H1 (cell line): ENCODE data around the gene USP7. TPM values are rescaled to one million over a fixed set of nuclear protein-coding genes. Genes with fewer than 3 reads are reported as not detected.
A peak's percentile ranks its signal among the peaks of the same experiment; 100 is the strongest.

ENCODE experiments used
- CTCF ChIA-PET: fragments of 300-600 bp; sonication (Branson Sonifier 250); formaldehyde crosslinking; loops from one replicate; lab custom pipeline; 2021; ENCODE audit not compliant: partially characterized antibody; lab: Charles Lee
- POLR2A ChIA-PET: fragments of 300-600 bp; sonication (Branson Sonifier 250); formaldehyde crosslinking; loops from one replicate; lab custom pipeline; 2021; ENCODE audit warnings: inconsistent platforms; ENCODE audit not compliant: partially characterized antibody; lab: Charles Lee
- DNase-seq, 2 experiments: peaks; one replicate each; pipeline versions ENCODE4 v3.0.0 to v3.0.0-alpha.2; 2010 to 2022; ENCODE audit warnings: low spot score in 2 of 2, low read depth in 1 of 2, mixed read lengths in 1 of 2
- FAIRE-seq: peaks from 2 replicates; lab custom pipeline; 2011; peaks lifted over from hg19 to GRCh38; lab: Jason Lieb, UNC
- H2AFZ ChIP-seq: 2 replicates; pipeline ENCODE4 v1.8.1; 2012; ENCODE audit warnings: low read length, inconsistent platforms
- H2AK5ac ChIP-seq: 2 replicates; pipeline ENCODE4 v1.6.1; 2013; ENCODE audit warnings: low read depth, low read length
- H2BK120ac ChIP-seq: replicated peaks from 2 replicates; pipeline ENCODE3; 2013; ENCODE audit warnings: low read depth, low read length, inconsistent platforms
- H2BK12ac ChIP-seq: 2 replicates; pipeline ENCODE4 v1.6.1; 2013; ENCODE audit warnings: low read depth, low read length
- H2BK15ac ChIP-seq: 2 replicates; pipeline ENCODE4 v1.6.1; 2013; ENCODE audit warnings: low read length
- H2BK20ac ChIP-seq: 2 replicates; pipeline ENCODE4 v1.6.1; 2013; ENCODE audit warnings: low read length
- H2BK5ac ChIP-seq: 2 replicates; pipeline ENCODE4 v1.6.1; 2013; ENCODE audit warnings: low read depth, low read length
- H3K14ac ChIP-seq: 2 replicates; pipeline ENCODE4 v1.6.1; 2013; ENCODE audit warnings: inconsistent platforms; ENCODE audit not compliant: insufficient read length
- H3K18ac ChIP-seq: 2 replicates; pipeline ENCODE4 v1.6.1; 2013; ENCODE audit warnings: low read length; ENCODE audit errors: extremely low read depth
- H3K23ac ChIP-seq: 2 replicates; pipeline ENCODE4 v1.6.1; 2013; ENCODE audit warnings: inconsistent platforms; ENCODE audit not compliant: insufficient read length
- H3K23me2 ChIP-seq: 2 replicates; pipeline ENCODE4 v1.6.1; 2013; ENCODE audit warnings: low read depth, low read length
- H3K27ac ChIP-seq: 2 replicates; pipeline ENCODE4 v1.6.1; 2011; ENCODE audit warnings: low read depth, low read length, inconsistent platforms
- H3K27me3 ChIP-seq, 4 experiments: replicated peaks in 1 of 4; 1 replicate in 1 of 4; 2 replicates in 3 of 4; pipeline versions ENCODE4 v1.6.1 to v1.8.1; 2011 to 2013; ENCODE audit warnings: low read length in 3 of 4, mild to moderate bottlenecking in 3 of 4, inconsistent platforms in 2 of 4, mixed read lengths in 2 of 4, moderate library complexity in 1 of 4; ENCODE audit not compliant: control insufficient read depth in 3 of 4, insufficient read depth in 3 of 4; ENCODE audit errors: extremely low read depth in 1 of 4
- H3K36me3 ChIP-seq, 4 experiments: 2 replicates each; pipeline versions ENCODE4 v1.6.1 to v1.8.1; 2011 to 2013; ENCODE audit warnings: mild to moderate bottlenecking in 4 of 4, low read length in 3 of 4, moderate library complexity in 2 of 4, control low read depth in 1 of 4, inconsistent platforms in 1 of 4; ENCODE audit not compliant: insufficient read depth in 4 of 4, control insufficient read depth in 2 of 4
- H3K4ac ChIP-seq: replicated peaks from 2 replicates; pipeline ENCODE3; 2013; ENCODE audit warnings: low read length, low read depth, mixed read lengths, inconsistent platforms; ENCODE audit not compliant: insufficient read length
- H3K4me1 ChIP-seq, 4 experiments: replicated peaks in 1 of 4; 1 replicate in 1 of 4; 2 replicates in 3 of 4; pipeline versions ENCODE4 v1.6.1 to v1.8.1; 2011 to 2013; ENCODE audit warnings: low read length in 3 of 4, inconsistent platforms in 2 of 4, mixed read lengths in 1 of 4; ENCODE audit not compliant: insufficient read depth in 4 of 4, control insufficient read depth in 3 of 4
- H3K4me2 ChIP-seq, 2 experiments: 2 replicates each; pipeline versions ENCODE4 v1.6.1 to v1.8.1; 2011 to 2013; ENCODE audit warnings: low read depth in 2 of 2, low read length in 2 of 2, control low read depth in 1 of 2, inconsistent platforms in 1 of 2, mild to moderate bottlenecking in 1 of 2; ENCODE audit not compliant: insufficient read depth in 1 of 2
- H3K4me3 ChIP-seq, 4 experiments: fragments of 200-600, 300-600 bp in 1 of 4; sonication (generic), shearing (Covaris generic), sonication (Bioruptor Twin) in 1 of 4; 2 replicates each; pipeline versions ENCODE4 v1.5.1 to v1.8.1; 2011 to 2016; ENCODE audit warnings: low read length in 4 of 4, low read depth in 3 of 4, control low read depth in 2 of 4, inconsistent platforms in 2 of 4, mild to moderate bottlenecking in 2 of 4, mixed read lengths in 1 of 4, moderate library complexity in 1 of 4; ENCODE audit not compliant: insufficient read depth in 2 of 4; ENCODE audit errors: extremely low read depth in 1 of 4
- H3K56ac ChIP-seq: replicated peaks from 2 replicates; pipeline ENCODE3; 2013; ENCODE audit warnings: low read depth, mild to moderate bottlenecking, mixed read lengths, low read length, inconsistent platforms; ENCODE audit not compliant: insufficient read length
- H3K79me1 ChIP-seq: 2 replicates; pipeline ENCODE4 v1.6.1; 2013; ENCODE audit warnings: low read depth, low read length, control low read depth
- H3K79me2 ChIP-seq, 2 experiments: 2 replicates each; pipeline versions ENCODE4 v1.6.1 to v1.8.1; 2012 to 2013; ENCODE audit warnings: low read length in 2 of 2, mild to moderate bottlenecking in 2 of 2, inconsistent platforms in 1 of 2; ENCODE audit not compliant: insufficient read depth in 2 of 2, control insufficient read depth in 1 of 2
- H3K9ac ChIP-seq, 4 experiments: replicated peaks in 1 of 4; 1 replicate in 1 of 4; 2 replicates in 3 of 4; pipeline versions ENCODE4 v1.6.1 to v1.8.1; 2011 to 2013; ENCODE audit warnings: low read depth in 3 of 4, low read length in 3 of 4, control low read depth in 2 of 4, mild to moderate bottlenecking in 2 of 4, moderate library complexity in 2 of 4, inconsistent platforms in 1 of 4; ENCODE audit errors: extremely low read depth in 1 of 4
- H3K9me3 ChIP-seq, 2 experiments: 2 replicates each; pipeline versions ENCODE4 v1.6.1 to v1.8.1; 2012 to 2013; ENCODE audit warnings: mild to moderate bottlenecking in 2 of 2, moderate library complexity in 2 of 2, control low read depth in 1 of 2, inconsistent platforms in 1 of 2, low read depth in 1 of 2, low read length in 1 of 2, mixed read lengths in 1 of 2; ENCODE audit not compliant: insufficient read depth in 2 of 2
- H4K20me1 ChIP-seq, 2 experiments: replicated peaks in 1 of 2; 2 replicates each; pipeline versions ENCODE3 to v1.8.1; 2011 to 2013; ENCODE audit warnings: inconsistent platforms in 2 of 2, low read length in 2 of 2, mild to moderate bottlenecking in 1 of 2; ENCODE audit not compliant: insufficient read depth in 2 of 2, control insufficient read depth in 1 of 2
- H4K5ac ChIP-seq: 2 replicates; pipeline ENCODE4 v1.6.1; 2013; ENCODE audit warnings: low read length, low read depth, mixed read lengths, inconsistent platforms; ENCODE audit not compliant: insufficient read length
- H4K8ac ChIP-seq: 2 replicates; pipeline ENCODE4 v1.8.0; 2013; ENCODE audit warnings: mild to moderate bottlenecking, moderate library complexity, low read length, inconsistent platforms; ENCODE audit not compliant: insufficient read depth; ENCODE audit errors: extremely low read depth
- H4K91ac ChIP-seq: replicated peaks from 2 replicates; pipeline ENCODE3; 2013; ENCODE audit warnings: low read length, mixed read lengths, inconsistent platforms; ENCODE audit not compliant: insufficient read length
- CEBPB ChIP-seq: IDR thresholded peaks from 2 replicates; pipeline ENCODE4 v1.6.1; 2012; ENCODE audit warnings: low read depth, low read length
- GABPA ChIP-seq: IDR thresholded peaks from 2 replicates; pipeline ENCODE4 v1.6.1; 2011; ENCODE audit warnings: mild to moderate bottlenecking, low read length, moderate library complexity, borderline replicate concordance; ENCODE audit not compliant: insufficient read depth
- KDM4A ChIP-seq: IDR thresholded peaks from one replicate; pipeline ENCODE4 v1.7.1; 2012; ENCODE audit warnings: low read depth, mild to moderate bottlenecking, moderate library complexity, low read length, inconsistent platforms; ENCODE audit not compliant: severe bottlenecking
- POLR2A ChIP-seq, 2 experiments: IDR thresholded peaks; 1 replicate in 1 of 2; 2 replicates in 1 of 2; pipeline ENCODE4 v1.6.1; 2011; ENCODE audit warnings: low read depth in 2 of 2, low read length in 2 of 2, mild to moderate bottlenecking in 2 of 2; ENCODE audit errors: control extremely low read depth in 1 of 2
- POLR2AphosphoS5 ChIP-seq: IDR thresholded peaks from 2 replicates; pipeline ENCODE4 v1.6.1; 2011; ENCODE audit warnings: low read depth, low read length
- RAD21 ChIP-seq, 2 experiments: IDR thresholded peaks in 1 of 2; conservative IDR thresholded peaks in 1 of 2; 2 replicates each; pipeline ENCODE4 v1.6.1; 2011; ENCODE audit warnings: low read depth in 2 of 2, low read length in 2 of 2, improper control_type of control experiment in 1 of 2, inconsistent platforms in 1 of 2, mild to moderate bottlenecking in 1 of 2, moderate library complexity in 1 of 2
- RBBP5 ChIP-seq: IDR thresholded peaks from 2 replicates; pipeline ENCODE4 v1.7.1; 2012; ENCODE audit warnings: low read depth, mild to moderate bottlenecking, inconsistent platforms, low read length, moderate library complexity, borderline replicate concordance
- TAF1 ChIP-seq: IDR thresholded peaks from 2 replicates; pipeline ENCODE4 v1.6.1; 2011; ENCODE audit warnings: mild to moderate bottlenecking, low read depth, low read length
- WGBS, 2 experiments: shearing (Covaris generic) in 1 of 2; methylation state at CpG; one replicate each; pipeline versions ENCODE4 v1.1.6 to v1.1.7; 2013 to 2015; ENCODE audit warnings: low lambda C conversion rate in 2 of 2, mixed read lengths in 2 of 2, inconsistent platforms in 1 of 2, low coverage in 1 of 2, missing lambda C conversion rate in 1 of 2; ENCODE audit not compliant: insufficient replicate concordance in 2 of 2, insufficient coverage in 1 of 2, insufficient read length in 1 of 2; ENCODE audit errors: extremely low coverage in 1 of 2, missing lambda C conversion rate in 1 of 2; 5-methylcytosine and 5-hydroxymethylcytosine counted together
- polyA plus RNA-seq, 7 experiments: library from polyadenylated mRNA; depleted of rRNA in 3 of 7; stranded (reverse) in 5 of 7; unstranded in 2 of 7; fragments of >200 nt in 5 of 7; fragments of 200-250 nt in 2 of 7; gene quantifications; 1 replicate in 5 of 7; 2 replicates in 1 of 7; 4 replicates in 1 of 7; pipeline versions ENCODE4 v1.2.1 to v1.2.3, GENCODE V29; 2011 to 2013; ENCODE audit warnings: missing spikeins in 2 of 7, mixed read lengths in 2 of 7
- total RNA-seq: library from RNA; stranded (reverse); fragmentation: NEBNext Ultra II Directional; extraction: Animal tissue kit (Norgen Biotek cat#: 25700); gene quantifications from 2 replicates; pipeline ENCODE4 v1.2.1, GENCODE V29; 2021

USP7 gene
- total and polyA plus RNA-seq, 2 of the 8 experiments (the other 6 are each of a cell fraction or from before 2014, with no cell fraction given): 21.3 to 211 TPM

DNA sequence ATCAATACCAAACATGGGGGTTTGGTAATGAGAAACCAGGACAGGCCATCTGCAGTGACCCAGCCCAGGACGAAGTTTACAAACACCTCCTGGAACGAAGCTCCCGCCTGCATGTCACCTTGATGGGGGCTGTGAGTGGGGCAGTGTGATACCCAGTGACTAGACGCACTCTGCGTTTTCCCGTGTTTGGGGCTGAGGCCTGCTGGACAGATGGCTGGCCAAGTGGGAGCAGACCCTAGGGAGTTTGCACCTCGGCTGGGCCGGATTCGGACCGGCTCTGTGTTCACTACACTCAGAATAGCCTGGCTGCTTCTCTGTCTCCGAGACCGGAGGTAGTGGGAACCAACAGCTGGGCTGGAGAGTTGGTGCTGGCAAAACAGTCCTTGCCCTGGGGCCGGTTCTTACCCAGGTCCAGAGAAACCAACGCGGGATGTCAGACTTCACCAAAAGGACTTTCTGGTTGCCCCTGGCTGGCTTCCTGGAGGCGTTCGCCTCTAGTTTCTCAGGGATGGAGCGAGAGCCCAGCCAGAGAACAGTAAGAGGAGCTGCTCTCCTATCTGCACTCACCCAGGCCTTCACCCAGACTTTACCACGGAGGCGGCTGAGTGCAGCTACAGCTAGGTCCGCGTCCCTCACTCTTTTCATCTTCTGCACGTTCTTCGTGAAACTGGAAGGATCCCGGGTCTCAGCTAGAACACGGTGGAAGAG, 115.3 kb downstream of the USP7 start:
- no peak overlapping the region for H3K23ac ChIP-seq
- H3K36me3 ChIP-seq: peaks cover 3 to 55% (median 19%) of the 10 kb centered on the region in 4 experiments; a peak in 7 of 8 replicates
- ChIA-PET CTCF (interaction anchor here (0.5 to 8.8 kb wide), 5 partner anchors 12 to 161 kb away, joined by 3 to 90 read pairs (median 5); partner anchors contain the start of gene CARHSP1), POLR2A (interaction anchor here (1.6 to 24.4 kb wide), 5 partner anchors 9 to 27 kb away, joined by 4 to 456 read pairs (median 8); partner anchors contain the start of genes CARHSP1 and LITAFD)
- no peak overlapping the region for H3K14ac ChIP-seq
- H2BK120ac ChIP-seq: no peak overlapping the region
- H3K9me3 ChIP-seq: no peaks in the 10 kb centered on the region
- H4K91ac ChIP-seq: no peak overlapping the region
- H2BK12ac ChIP-seq: no peak overlapping the region
- no peaks in the 10 kb centered on the region for H3K27me3 ChIP-seq
- H2BK20ac ChIP-seq: no peak overlapping the region
- no peak overlapping the region for H3K27ac ChIP-seq
- no peak for DNase-seq
- H3K56ac ChIP-seq: no peak overlapping the region
- no peak overlapping the region for H3K18ac ChIP-seq
- WGBS, 2 experiments: 96% methylated on average over 26 of the region's 26 CpGs; no CpG with 5 or more reads in 1 of the 2 experiments
- H2AK5ac ChIP-seq: no peak overlapping the region
- H3K23me2 ChIP-seq: no peaks in the 10 kb centered on the region
- H3K4me3 ChIP-seq: no peak overlapping the region
- peaks cover 6% of the 10 kb centered on the region for H3K79me1 ChIP-seq
- no peak for FAIRE-seq
- no peak overlapping the region for H3K4me2 ChIP-seq
- no peak overlapping the region for H3K9ac ChIP-seq
- H3K4me1 ChIP-seq: peaks cover 0 to 17% (median 9%) of the 10 kb centered on the region in 4 experiments; a peak in 6 of 7 replicates
- peaks cover 0 to 11% of the 10 kb centered on the region in 2 experiments; a peak in 2 of 4 replicates for H3K79me2 ChIP-seq
- peak overlapping the region; percentile 7; the same call in 1 of the 2 replicates for H2BK5ac ChIP-seq
- H2BK15ac ChIP-seq: no peak overlapping the region
- H3K4ac ChIP-seq: no peak overlapping the region
- H4K5ac ChIP-seq: no peak overlapping the region
- peaks cover 16 to 20% of the 10 kb centered on the region in 2 experiments for H4K20me1 ChIP-seq
- H4K8ac ChIP-seq: peak overlapping the region; percentile 38
- H2AFZ ChIP-seq: no peak overlapping the region
- no peak for TF ChIP-seq KDM4A
- no peak for TF ChIP-seq RAD21 (IDR thresholded peaks at IDR 0.05 in 1 of 2, conservative IDR thresholded peaks at IDR 0.05 in 1 of 2; ENCODE audit: low read depth in 2 of 2, low read length in 2 of 2)
- peak in 1 of 2 experiments; percentile 43; a peak in 1 of 3 replicates for TF ChIP-seq POLR2A (IDR thresholded peaks at IDR 0.05; ENCODE audit: control extremely low read depth in 1 of 2, low read depth in 2 of 2, low read length in 2 of 2)
- TF ChIP-seq RBBP5: no peak
- no peak for TF ChIP-seq CEBPB
- TF ChIP-seq TAF1: no peak
- TF ChIP-seq GABPA: no peak
- TF ChIP-seq POLR2AphosphoS5: peak; percentile 69; the same call in 1 of the 2 replicates
